ENCODE data around the gene KRTAP1-5.
"Not testable (repeated sequence)": the region's sequence is repeated elsewhere in the genome, so short reads cannot be mapped to it uniquely, and the experiment has no call there.

The KRTAP1-5 gene

DNA sequence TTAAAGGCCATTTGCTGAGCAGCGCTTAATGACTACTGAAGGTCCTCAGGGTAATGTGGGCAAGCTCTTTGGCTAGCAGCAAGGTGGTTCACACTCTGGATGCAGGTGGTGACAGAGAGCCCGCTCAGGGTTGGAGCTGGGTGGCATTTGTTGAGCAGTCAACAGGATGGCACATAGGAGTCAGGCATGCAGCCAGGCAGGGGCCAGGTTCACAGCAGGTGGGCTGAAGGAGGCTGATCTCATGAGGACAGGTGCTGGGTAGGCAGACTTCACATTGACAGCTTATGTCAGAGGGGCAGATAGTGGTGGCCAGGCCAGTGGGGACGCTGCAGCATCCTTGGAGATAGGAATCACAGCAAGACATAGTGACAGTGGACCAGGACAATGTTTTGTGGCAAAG lies 22.6 kb downstream of the KRTAP1-5 start:
- DNase-seq (ENCODE audit: low spot score), result no peak

DNA sequence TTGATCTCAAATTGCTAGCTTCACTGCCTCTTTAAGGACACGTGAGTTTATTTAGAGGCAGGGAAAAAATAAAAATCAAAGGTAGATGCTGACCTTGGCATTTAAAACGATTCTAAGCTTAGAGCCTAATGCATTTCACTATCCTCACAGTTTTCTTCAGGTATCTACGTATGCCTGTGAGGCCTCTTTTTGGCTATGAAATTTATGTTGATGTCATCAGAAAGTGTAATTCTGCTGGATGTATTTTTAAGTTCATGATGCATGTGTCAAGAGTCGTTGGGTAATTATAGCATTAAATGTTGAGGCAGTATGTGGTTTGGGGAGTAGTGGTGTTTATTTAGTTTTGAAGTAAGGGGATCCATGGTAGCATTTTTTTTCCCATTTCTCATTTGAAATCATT lies 23.1 kb downstream of the KRTAP1-5 start:
- DNase-seq (ENCODE audit: low spot score), result no peak

DNA sequence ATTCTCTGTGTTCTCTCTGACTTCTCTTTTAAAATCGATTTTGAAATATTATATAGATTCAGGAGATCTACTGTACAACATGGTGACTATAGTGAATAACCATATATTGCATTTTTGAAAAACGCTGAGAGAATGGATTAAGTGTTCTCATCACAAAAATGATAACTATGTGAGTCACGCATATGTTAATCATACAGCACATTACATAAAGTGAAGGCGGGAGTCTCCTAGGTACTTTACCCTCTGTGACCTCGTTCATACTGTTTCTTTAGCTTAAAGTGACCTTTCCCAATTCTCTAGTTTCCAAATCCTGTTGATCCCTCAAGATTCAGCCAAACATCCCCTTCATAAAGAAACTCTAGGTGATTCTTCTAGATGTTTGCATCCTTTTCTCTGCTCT lies 24.2 kb downstream of the KRTAP1-5 start:
- no peak for DNase-seq (ENCODE audit: low spot score)

DNA sequence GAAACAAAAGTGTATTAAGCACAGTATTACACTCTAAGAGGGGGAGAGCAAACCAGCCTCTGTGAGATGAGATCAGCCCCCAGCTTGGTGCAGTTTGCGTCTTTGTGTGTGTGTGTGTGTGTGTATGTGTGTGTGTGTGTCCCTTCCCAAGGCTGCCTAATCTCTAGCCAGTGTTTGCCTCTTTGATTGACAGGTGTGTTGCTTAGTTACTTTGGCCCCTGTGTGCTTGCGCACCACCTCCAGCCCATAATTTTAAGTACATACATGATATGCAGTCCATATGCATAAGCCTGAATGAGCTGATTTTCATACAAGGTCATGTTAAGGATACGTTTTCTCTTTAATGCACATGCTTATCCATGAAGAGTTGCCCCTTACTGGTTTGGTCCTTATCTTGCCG lies 25.2 kb downstream of the KRTAP1-5 start:
- DNase-seq (ENCODE audit: low spot score), result no peak

DNA sequence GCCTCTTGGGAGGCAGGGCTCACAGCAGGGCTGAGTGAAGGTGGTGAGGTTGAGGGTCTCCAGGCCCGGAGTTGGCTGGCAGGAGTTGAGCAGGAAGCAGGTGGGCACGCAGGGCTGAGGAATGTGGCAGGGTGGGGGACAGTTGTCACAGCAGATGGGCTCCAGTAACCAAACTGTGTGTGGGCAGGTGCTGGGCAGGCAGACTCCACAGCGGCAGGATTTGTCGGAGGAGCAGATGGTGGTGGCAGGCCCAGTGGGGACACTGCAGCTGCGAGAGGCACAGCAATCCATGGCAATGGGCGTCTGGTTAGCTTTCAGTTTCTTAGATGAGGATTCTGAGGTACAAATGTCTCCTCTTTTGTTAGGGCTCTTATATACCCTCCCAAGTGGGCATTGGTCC lies 27.4 kb downstream of the KRTAP1-5 start, which contains the start of gene KRTAP3-2:
TSS of gene KRTAP3-2 (minus strand) at position 344 of the 400 bp plus-strand sequence. CDS start at position 291, 53 bp downstream.
- not testable (repeated sequence) for DNase-seq (ENCODE audit: low spot score)

DNA sequence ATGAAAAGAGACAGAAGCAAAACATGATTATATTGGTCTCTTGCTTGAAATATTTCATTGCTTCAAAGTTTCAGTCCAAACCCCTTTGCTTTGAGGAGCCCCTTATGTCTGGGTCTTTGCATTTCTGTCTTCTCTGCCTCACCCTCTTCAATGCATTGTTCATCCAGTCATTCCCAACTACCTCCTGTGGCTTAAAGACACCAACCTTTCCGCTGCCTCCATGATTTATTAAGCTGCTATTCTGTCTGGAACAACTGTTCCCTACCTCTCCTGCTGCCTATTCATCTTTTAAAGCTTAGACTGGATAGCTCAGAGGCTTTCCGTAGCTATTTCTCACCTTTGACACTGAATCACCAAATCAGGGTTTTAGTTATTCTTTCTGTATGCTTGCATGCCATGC lies 29.6 kb downstream of the KRTAP1-5 start:
- no peak for DNase-seq (ENCODE audit: low spot score)

DNA sequence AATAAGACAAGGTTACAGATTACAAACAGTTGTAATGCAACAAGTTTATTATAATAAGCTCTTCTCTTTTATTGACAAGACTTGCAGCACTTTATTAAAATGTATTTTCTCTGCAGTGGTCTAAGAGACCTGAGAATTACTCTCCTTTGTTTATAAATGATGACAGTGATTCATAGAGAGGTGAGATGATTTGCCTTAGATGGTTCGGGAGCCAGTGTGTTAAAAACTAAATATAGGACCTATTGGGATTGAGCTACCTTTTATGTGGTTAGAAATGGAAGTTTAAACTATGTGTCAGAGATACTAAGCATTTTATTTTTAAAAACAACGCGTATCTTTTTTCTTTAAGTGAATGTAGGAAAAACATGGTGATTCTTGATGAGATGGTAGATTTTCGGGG lies 30.2 kb downstream of the KRTAP1-5 start:
- DNase-seq (ENCODE audit: low spot score), result no peak

DNA sequence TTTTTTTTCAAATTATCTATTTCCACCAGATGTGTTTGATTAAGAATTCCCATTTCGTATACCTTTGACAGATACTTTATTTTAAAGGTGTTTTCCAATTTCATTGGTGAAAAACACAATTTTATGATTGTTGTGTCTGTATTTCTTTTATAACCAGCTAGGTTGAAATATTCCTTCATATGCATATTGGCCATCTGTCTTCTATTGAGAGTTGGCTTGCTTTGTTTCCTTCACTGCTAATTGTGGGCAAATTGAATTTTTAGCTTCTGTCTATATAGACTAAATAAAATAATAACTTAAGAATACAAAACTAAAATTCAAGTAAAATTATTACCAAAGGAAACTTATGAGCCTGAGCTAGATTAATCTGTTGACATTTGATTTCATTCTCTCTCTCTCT lies 31.9 kb downstream of the KRTAP1-5 start:
- no peak for DNase-seq (ENCODE audit: low spot score)

DNA sequence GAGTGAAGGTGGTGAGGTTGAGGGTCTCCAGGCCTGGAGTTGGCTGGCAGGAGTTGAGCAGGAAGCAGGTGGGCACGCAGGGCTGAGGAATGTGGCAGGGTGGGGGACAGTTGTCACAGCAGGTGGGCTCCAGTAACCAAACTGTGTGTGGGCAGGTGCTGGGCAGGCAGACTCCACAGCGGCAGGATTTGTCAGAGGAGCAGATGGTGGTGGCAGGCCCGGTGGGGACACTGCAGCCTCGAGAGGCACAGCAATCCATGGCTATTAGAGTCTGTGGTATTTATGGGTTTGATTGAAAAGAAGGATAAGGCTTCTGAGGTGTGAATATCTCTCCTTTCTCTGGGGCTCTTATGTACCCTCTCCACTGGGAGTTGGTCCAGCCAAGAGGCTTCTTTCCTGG lies 33.2 kb downstream of the KRTAP1-5 start, which contains the start of gene KRTAP3-3:
TSS of gene KRTAP3-3 (minus strand) at position 326 of the 400 bp plus-strand sequence. CDS start at position 259, 67 bp downstream.
- no peak for DNase-seq (ENCODE audit: low spot score)

DNA sequence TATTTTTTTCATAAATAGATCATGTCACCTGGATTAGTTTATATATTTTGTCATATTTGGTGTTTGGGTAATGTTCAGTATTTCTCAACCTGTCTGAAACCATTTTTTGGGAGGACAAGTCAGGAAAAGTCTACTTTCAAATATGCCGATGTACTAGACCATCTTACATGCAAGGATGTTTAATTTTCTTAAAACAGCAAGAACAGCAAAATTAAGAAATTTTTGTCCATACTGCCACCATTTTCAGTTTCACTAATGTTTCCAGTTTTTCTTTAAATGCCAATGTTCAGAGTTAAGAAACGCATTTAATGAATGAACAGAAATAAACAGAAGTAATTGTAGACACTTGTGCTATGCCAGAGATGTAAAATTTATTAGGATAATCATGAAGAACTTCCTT lies 33.9 kb downstream of the KRTAP1-5 start:
- DNase-seq (ENCODE audit: low spot score), result no peak

DNA sequence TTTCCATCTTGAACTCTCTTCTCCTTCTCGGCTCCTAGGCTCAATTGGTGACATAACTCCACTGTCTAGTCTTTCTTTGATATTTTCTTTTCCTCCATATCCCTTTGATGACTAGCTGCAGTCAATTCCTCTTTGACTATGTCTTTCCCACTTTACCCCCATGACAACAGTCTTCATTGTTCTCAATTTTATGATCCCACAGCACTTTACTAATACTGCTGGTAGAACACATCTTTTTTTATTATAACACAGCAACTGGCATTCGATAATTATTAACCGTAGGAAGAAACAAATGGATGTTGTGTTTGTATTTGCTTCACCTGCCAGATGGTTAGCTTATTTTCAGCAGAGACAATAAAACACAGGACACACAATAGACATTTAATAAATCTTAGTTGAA lies 34.3 kb downstream of the KRTAP1-5 start:
- DNase-seq (ENCODE audit: low spot score), result no peak

DNA sequence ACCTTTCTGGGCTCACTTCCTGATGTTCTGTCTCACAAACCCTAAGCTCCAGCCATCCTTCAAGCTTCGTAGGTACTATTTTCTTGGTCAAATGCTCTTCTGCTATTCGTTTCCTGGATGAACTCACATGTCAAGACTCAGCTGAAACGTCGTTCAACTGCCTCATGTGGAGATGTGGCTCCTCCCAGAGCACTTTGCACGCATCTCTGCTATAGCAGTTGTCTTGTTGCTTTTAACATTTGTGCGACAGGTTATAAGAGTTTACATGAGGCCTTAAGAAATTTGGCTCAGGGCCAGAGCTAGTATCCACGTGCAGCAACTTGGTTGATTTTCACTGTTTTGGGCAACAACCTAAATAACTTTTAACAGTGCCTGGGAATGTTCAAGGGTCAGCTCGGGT lies 40.1 kb downstream of the KRTAP1-5 start:
- no peak for DNase-seq (ENCODE audit: low spot score)

DNA sequence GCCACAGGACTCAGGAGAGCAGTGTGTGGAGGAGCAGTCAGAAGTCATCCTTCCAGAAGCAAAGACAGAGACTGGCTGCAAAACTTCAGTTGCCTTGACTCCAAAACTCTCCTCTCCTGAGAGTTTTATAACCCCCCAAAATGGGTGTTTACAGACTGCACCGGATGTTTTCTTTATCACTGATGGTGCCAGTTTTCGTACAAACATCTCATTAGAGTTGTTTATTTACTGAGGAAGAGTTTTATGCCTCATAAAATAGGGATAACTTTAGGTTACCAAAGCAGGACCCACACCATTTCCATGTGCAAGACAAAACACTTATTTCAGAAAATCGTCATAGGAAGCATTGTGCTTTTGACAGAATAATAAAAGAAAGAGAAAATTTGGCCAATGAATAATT lies 42.8 kb downstream of the KRTAP1-5 start, which contains the start of gene KRT40:
TSS of gene KRT40 (minus strand) at position 101 of the 400 bp plus-strand sequence. CDS start at position 48, 53 bp downstream.
- no peak for DNase-seq (ENCODE audit: low spot score)

DNA sequence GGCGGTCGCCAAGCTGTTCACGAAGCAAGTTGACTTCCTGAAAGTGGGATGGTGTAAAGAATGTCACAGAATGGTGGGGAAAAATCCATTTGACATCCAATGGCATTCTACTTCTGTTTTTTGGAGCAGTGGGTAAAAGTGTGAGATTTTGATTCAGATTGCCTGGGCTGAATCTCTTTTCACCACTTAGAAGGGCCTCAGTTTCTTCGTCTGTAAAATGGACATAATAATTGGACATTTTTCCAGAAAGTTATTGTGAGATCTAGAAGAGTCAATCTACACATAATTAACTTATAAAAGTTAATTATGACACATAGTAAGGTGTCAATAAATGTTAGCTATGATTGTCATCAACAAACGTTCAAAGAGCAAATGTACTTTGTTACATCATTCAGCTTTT lies 45.9 kb downstream of the KRTAP1-5 start:
- DNase-seq (ENCODE audit: low spot score), result no peak

DNA sequence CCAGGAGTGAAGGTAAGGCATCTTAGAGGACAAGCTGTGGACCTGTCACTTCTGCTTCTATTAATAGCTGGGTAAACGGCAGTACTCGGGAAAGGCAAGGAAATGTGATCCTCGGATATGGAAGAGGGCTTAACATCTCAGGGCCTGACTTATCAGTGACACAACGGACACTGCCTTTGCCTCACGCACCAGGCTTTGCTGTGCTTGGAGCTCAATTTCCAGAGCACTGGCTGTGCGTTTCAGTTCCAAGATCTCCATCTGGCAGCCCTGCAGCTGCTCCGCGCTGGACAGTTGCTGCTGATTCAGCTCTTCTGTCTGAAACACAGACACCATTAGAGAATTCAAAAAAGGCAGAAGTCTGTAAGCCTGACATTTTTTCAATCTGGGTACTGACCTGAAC lies 46.4 kb downstream of the KRTAP1-5 start:
- no peak for DNase-seq (ENCODE audit: low spot score)

DNA sequence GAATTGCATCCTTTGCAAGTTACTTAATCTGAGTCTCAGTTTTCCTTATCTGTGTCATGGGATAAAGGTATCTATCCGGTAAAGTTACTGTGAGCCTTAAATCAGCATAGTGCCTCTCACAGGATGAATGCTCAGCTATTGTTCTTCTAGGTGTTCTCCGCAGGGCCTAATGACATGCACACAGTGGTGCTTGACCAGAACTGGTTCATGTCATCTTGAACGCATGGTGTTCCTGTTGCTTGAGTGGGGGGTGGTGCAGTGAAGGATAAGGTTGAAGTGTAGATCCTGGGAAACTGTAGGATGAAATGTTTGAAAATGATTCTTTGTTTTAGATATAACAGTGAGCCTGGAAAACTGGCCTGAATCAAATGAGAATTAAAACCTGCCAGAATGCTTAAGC lies 46.9 kb downstream of the KRTAP1-5 start:
- no peak for DNase-seq (ENCODE audit: low spot score)

DNA sequence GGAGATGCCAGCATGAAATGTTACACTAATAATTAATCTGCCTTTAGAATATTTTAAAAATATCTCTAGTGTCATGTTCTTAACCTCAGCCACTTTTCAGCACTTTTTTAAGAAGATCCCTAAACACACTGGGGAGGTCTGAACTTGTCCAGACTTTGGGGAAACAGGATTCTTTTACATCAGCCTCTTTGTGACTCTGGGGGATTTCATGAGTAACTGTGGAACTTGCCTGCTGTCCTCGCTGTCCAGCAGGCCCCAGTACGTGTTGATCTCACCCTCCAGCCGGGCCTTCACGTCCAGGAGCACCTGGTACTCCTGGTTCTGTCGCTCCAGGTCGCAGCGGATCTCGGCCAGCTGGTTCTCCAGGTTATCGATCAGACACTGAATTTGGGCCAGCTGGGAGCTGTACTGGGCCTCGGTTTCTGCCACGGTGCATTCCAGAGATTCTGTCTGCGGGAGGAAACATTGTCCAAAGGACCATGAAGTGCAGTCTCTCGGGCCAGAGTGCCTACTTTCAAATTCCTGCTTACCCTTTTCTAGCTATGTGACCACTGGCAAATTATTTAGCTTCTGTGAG lies 48.3 kb downstream of the KRTAP1-5 start:
- DNase-seq (ENCODE audit: low spot score), result no peak

Measured in activated CD4-positive, alpha-beta T cell treated with anti-CD3 and anti-CD28 coated beads, Interleukin-2, Interleukin-4, amounts not matched to agents 100 ng/mL and 50 ng/mL, durations not matched to agents 16 hours and 8 hours (primary cell).